Embryonic facial prominence (tissue), 1 donor: ENCODE data around the gene SIGLEC11.
"Not testable (repeated sequence)": the region's sequence is repeated elsewhere in the genome, so short reads cannot be mapped to it uniquely, and the experiment has no call there.

Experiments used
- DNase-seq: peaks from one replicate; pipeline ENCODE4 v3.0.0-alpha.2; 2016; ENCODE audit errors: extremely low spot score

Gene SIGLEC11

GRCh38 chr19:49926515-49926914 is 34.5 kb downstream of the SIGLEC11 start:
- no peak for DNase-seq

GRCh38 chr19:49925486-49925885 is 35.5 kb downstream of the SIGLEC11 start:
- DNase-seq: no peak

- not testable (repeated sequence) for DNase-seq
Measured at GRCh38 chr19:49924881-49925210, 36.1 kb downstream of the SIGLEC11 start.

GRCh38 chr19:49924004-49924880 is 36.7 kb downstream of the SIGLEC11 start:
- DNase-seq: no peak

GRCh38 chr19:49923055-49924003 is 37.6 kb downstream of the SIGLEC11 start:
- DNase-seq: no peak

GRCh38 chr19:49921871-49922795 is 38.8 kb downstream of the SIGLEC11 start:
- no peak for DNase-seq

- DNase-seq: no peak
Measured at GRCh38 chr19:49920624-49921363, 40.2 kb downstream of the SIGLEC11 start.

GRCh38 chr19:49918089-49918488 is 42.9 kb downstream of the SIGLEC11 start:
- no peak for DNase-seq

- DNase-seq: no peak
Measured at GRCh38 chr19:49916839-49917733, 43.9 kb downstream of the SIGLEC11 start.

GRCh38 chr19:49915271-49915670 is 45.7 kb downstream of the SIGLEC11 start:
- DNase-seq: no peak

- no peak for DNase-seq
Measured at GRCh38 chr19:49913720-49914119, 47.3 kb downstream of the SIGLEC11 start.

GRCh38 chr19:49912965-49913685 is 47.8 kb downstream of the SIGLEC11 start:
- no peak for DNase-seq

- no peak for DNase-seq
Measured at GRCh38 chr19:49911381-49912145, 49.4 kb downstream of the SIGLEC11 start.

GRCh38 chr19:49910179-49910578 is 50.8 kb downstream of the SIGLEC11 start:
- no peak for DNase-seq

- DNase-seq: no peak
Measured at GRCh38 chr19:49908480-49909420, 52.2 kb downstream of the SIGLEC11 start.

GRCh38 chr19:49907745-49908446 is 53.1 kb downstream of the SIGLEC11 start:
- DNase-seq: no peak
